ENCODE results near the gene PIP4K2A. TPM values are rescaled to one million over a fixed set of nuclear protein-coding genes. Genes with fewer than 3 reads are reported as not detected.

PIP4K2A gene
- total RNA-seq, 1 donor from 2014 or later, result 13.9 TPM

GRCh38 chr10:22677333-22677732 lies 37.0 kb downstream of the PIP4K2A start:
- no peak for ATAC-seq (ENCODE audit: poor library complexity)
- intact Hi-C loops (cut with DNase I), result no loop called here
- DNase-seq, result no peak

- ATAC-seq (ENCODE audit: poor library complexity), result no peak
These were observed 37.9 kb downstream of the PIP4K2A start for GRCh38 chr10:22676435-22676834.

GRCh38 chr10:22674573-22674930 lies 39.8 kb downstream of the PIP4K2A start:
- no peak for ATAC-seq (ENCODE audit: poor library complexity)
- intact Hi-C loops (cut with DNase I), result no loop called here
- no peak for DNase-seq

More at GRCh38 chr10:22676435-22676834, 37.9 kb downstream of the PIP4K2A start:
- DNase-seq, result no peak
- intact Hi-C loops (cut with DNase I), result no loop called here

- no peak for ATAC-seq (ENCODE audit: poor library complexity)
- DNase-seq, result no peak
- intact Hi-C loops (cut with DNase I), result no loop called here
These were observed 40.4 kb downstream of the PIP4K2A start for GRCh38 chr10:22673785-22674572.

- ATAC-seq (ENCODE audit: poor library complexity) (no peak), DNase-seq (no peak)
- intact Hi-C loops (cut with DNase I), result no loop called here
These were observed 41.3 kb downstream of the PIP4K2A start for GRCh38 chr10:22673091-22673392.

- ATAC-seq (ENCODE audit: poor library complexity) (no peak), DNase-seq (no peak)
- intact Hi-C loops (cut with DNase I), result no loop called here
These were observed 41.9 kb downstream of the PIP4K2A start for GRCh38 chr10:22672319-22673090.

GRCh38 chr10:22670788-22671187 lies 43.6 kb downstream of the PIP4K2A start:
- DNase-seq, result no peak

GRCh38 chr10:22669163-22669711 lies 45.1 kb downstream of the PIP4K2A start:
- intact Hi-C loops (cut with DNase I), result no loop called here
- no peak for DNase-seq
- ATAC-seq (ENCODE audit: poor library complexity), result no peak

More at GRCh38 chr10:22670788-22671187, 43.6 kb downstream of the PIP4K2A start:
- intact Hi-C loops (cut with DNase I), result no loop called here
- ATAC-seq (ENCODE audit: poor library complexity), result peak; percentile 59

- ATAC-seq (ENCODE audit: poor library complexity) (no peak), DNase-seq (no peak)
- intact Hi-C loops (cut with DNase I), result no loop called here
These were observed 47.3 kb downstream of the PIP4K2A start for GRCh38 chr10:22667093-22667480.

- ATAC-seq (ENCODE audit: poor library complexity), result no peak
- intact Hi-C loops (cut with DNase I), result no loop called here
These were observed 47.9 kb downstream of the PIP4K2A start for GRCh38 chr10:22666287-22667092.

GRCh38 chr10:22665329-22665728 lies 49.0 kb downstream of the PIP4K2A start:
- ATAC-seq (ENCODE audit: poor library complexity) (no peak), DNase-seq (no peak)
- intact Hi-C loops (cut with DNase I), result no loop called here

More at GRCh38 chr10:22666287-22667092, 47.9 kb downstream of the PIP4K2A start:
- DNase-seq, result no peak

GRCh38 chr10:22662733-22663330 lies 51.5 kb downstream of the PIP4K2A start:
- no peak for ATAC-seq (ENCODE audit: poor library complexity)
- intact Hi-C loops (cut with DNase I), result no loop called here
- DNase-seq, result no peak

- no peak for DNase-seq
- no peak for ATAC-seq (ENCODE audit: poor library complexity)
- intact Hi-C loops (cut with DNase I), result no loop called here
These were observed 54.5 kb downstream of the PIP4K2A start for GRCh38 chr10:22659866-22660265.

GRCh38 chr10:22658745-22659410 lies 55.5 kb downstream of the PIP4K2A start:
- no peak for ATAC-seq (ENCODE audit: poor library complexity)
- DNase-seq, result no peak
- intact Hi-C loops (cut with DNase I), result no loop called here

GRCh38 chr10:22657566-22658225 lies 56.7 kb downstream of the PIP4K2A start:
- intact Hi-C loops (cut with DNase I), result no loop called here
- no peak for DNase-seq
- ATAC-seq (ENCODE audit: poor library complexity), result peak; percentile 55

- ATAC-seq (ENCODE audit: poor library complexity), result peak; percentile 69
- DNase-seq, result no peak
- intact Hi-C loops (cut with DNase I), result no loop called here
These were observed 57.4 kb downstream of the PIP4K2A start for GRCh38 chr10:22657024-22657423.

- DNase-seq (no peak), ATAC-seq (ENCODE audit: poor library complexity) (no peak)
- intact Hi-C loops (cut with DNase I), result no loop called here
These were observed 58.3 kb downstream of the PIP4K2A start for GRCh38 chr10:22656036-22656435.

Measured in Right ventricle myocardium superior (tissue), 1 donor.